ENCODE results near the gene WWC1.

The WWC1 gene
- 6.0 to 18.0 reads per million in 2 experiments for total RNA-seq

DNA sequence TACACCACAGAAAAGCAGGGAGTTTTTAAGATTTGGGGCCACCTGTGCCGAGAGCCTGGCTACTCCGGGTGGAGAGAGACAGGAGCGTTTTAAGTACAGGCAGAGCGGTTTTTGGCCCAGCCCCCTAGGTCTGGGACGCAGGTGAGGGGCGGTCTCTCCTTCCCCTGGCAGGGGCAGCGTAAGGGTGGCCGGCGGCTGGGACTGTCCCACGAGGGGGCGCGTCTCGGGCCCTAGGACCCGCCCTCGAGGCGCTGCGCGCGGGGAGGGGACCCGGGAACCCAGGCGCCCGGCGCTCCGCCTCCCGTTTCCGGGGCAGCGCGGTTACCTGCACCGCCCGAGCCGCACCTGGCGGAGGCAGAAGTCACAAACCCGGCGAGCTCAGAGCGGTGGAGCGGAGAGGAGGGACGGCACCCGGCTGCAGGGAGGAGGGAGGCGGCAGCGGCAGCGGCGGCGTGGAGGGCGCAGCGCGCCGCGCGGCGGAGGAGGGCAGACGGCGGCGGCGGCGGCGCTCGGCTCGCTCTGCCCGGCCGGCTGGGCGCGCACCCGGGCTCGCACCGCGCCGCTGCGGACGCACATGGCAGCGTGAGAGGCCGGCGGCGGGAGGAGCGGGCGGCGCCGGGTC, at the start of gene WWC1:
Gene WWC1 (plus strand): TSS at position 304 of the 622 bp plus-strand sequence. CDS start 508 bp downstream, outside the sequence.
- peak; percentile 60 for DNase-seq (ENCODE audit: low read depth)

DNA sequence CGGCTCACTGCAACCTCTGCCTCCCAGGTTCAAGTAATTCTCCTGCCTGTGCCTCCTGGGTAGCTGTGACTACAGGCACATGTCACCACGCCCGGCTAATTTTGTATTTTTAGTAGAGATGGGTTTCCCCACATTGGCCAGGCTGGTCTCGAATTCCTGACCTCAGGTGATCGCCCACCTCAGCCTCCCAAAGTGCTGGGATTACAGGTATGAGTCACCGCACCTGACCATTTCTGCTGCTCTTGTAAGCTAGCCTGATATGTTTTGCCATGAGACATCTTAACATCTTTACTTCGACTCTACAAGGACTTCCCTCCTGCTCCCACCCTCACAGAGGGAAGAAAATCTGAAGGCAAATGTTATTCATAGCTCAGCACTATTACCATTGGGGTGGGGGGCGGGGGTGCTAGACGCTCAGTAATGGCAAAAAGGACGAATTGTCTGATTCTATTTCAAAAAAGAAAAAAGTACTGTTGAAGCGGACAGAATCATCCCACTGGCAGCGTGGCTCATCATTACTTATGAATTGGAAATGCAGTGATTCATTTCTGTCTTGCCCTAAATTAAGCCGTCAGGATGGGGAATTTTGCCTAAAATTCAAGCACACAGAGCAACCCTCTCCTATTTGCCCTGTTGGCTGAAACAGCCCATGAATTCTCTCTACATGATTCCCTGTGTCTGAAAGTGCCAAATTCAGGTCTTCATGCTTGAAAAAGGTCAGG, 46.4 kb upstream of the WWC1 start:
- no peak for DNase-seq (ENCODE audit: low read depth)

DNA sequence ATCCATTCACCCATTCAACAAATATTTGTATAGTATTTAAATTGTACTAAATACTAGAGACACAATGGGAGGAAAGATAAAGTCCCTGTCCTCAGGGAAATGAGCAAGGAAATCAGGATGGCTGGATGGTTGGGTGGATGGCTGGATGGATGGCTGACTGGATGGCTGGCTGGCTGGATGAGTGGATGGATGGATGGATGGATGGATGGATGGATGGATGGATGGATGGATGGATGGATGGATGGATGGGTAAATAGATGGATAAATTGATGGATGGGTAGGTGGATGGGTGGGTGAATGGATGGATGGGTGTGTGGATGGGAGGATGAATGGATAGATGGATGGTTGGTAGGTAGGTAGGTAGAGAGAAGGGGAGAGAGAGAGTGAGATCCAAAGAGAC, 41.5 kb upstream of the WWC1 start:
- no peak for DNase-seq (ENCODE audit: low read depth)

DNA sequence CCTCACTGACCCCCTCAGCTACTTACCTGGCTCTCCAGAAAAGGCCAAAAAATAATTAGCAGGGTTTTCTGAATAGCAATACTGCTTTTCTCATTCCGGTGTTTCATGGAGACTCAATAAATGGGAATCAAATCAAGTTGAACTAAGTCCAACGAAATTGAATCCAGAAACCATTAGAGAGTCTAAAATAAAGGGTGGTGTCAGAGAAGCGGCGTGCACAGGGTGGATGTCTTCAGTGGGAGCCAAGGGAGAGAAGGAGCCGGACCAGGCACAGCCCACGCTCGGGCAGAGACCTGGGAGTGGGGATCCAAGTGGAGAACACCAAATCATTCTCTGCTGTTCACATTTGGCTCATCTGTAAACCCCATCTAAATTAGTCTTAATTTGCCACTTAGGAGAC, 40.2 kb upstream of the WWC1 start:
- no peak for DNase-seq (ENCODE audit: low read depth)

DNA sequence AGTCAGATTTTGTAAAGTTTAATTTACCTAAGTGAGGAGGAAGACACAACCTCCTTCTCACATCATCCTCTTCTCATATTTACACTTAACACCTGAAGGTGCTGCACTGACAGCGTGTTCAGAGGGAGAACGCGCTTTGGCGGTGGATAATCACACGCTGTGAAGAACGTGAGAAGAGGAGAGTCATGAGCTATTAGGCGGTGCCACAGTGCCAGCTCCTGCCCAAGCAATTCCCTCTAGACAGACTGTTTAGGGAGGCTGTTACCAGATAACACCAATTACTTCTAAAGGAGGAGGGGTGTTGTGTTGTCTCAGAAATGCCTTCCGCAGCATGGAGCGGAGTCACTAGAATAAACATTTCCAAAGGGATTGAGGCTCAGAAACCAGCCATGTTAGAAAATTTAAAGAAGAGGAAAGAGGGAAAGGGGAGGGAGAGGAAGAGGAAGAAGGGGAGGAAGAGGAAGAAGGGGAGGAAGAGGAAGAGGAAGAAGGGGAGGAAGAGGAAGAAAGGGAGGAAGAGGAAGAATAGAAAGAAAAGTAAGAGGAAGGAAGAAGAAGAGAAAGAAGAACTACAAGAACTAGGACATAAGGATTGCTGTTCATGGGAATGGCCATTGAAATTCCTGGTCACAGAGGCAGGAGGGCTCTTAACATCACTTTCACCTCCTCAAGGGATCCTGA, 37.3 kb upstream of the WWC1 start:
- DNase-seq (ENCODE audit: low read depth), result no peak

DNA sequence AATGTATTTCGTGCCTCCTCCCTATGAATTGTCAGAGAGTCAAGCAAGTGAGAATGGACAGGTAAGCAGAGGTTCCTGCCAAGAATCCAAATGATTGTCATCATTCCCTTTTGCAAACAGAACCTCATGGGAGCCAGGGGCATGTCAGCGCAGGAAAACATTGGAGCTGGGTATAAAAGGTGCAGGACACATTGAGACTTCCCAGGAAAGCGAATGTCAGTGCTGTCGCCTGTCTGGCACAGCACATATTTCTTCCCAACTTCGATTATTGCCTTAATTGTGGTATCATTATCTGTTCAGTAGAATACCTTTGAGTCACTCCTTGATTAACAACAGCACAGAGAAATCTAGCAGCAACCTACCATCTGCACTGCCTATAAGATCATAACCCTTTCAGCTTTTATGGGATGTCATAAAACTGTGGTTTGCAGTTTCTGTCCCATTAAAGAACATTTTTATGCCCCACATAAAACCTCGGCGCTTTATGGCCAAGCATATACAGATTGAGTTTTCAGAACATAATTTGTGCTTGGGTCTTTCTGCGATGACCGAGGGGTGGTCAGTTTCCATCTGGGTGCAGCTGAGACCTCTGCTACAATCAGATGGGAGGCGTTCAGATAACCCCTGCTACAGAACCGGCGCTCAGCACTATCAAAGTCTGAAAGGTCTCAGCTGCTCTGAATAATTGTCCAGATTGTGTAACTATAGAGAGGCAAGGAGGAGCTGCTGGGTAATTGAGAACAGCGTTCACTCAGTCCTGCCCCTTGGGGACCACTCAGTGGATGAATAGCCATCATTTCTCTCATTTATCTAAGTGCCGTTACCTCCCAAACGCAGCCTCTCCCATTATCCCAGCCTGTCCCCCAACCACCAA, 30.9 kb upstream of the WWC1 start:
- no peak for DNase-seq (ENCODE audit: low read depth)

DNA sequence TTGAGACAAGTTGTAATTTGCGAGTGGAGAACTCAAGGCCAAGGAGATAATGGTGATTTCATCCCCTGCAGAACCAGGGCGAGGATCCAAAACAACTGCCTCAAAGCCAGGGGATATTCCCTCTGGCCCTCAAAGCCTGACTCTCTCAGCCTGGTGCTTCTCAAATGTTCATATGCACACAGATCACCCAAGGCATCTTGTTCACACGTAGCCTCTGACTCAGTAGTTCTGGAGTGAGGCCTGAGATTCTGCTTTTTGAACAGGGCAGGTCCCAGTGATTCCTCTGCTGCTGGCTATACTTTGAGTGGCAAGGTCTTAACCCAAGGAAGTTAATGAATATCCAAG, 30.2 kb upstream of the WWC1 start:
- DNase-seq (ENCODE audit: low read depth), result no peak

DNA sequence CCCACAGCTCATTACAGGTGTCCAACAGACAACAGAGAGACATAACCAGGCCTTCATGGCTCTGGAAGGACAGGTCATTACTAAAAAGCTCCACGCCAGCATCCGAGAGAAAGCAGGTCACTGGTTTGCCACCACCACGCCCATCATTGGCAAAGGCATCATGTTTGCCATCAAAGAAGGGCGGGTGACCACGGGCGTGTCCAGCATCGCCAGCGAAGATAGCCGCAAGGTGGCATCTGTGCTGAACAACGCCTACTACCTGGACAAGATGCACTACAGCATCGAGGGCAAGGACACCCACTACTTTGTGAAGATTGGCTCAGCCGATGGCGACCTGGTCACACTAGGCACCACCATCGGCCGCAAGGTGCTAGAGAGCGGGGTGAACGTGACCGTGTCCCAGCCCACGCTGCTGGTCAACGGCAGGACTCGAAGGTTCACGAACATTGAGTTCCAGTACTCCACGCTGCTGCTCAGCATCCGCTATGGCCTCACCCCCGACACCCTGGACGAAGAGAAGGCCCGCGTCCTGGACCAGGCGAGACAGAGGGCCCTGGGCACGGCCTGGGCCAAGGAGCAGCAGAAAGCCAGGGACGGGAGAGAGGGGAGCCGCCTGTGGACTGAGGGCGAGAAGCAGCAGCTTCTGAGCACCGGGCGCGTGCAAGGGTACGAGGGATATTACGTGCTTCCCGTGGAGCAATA, 29.3 kb upstream of the WWC1 start:
- DNase-seq (ENCODE audit: low read depth), result no peak

DNA sequence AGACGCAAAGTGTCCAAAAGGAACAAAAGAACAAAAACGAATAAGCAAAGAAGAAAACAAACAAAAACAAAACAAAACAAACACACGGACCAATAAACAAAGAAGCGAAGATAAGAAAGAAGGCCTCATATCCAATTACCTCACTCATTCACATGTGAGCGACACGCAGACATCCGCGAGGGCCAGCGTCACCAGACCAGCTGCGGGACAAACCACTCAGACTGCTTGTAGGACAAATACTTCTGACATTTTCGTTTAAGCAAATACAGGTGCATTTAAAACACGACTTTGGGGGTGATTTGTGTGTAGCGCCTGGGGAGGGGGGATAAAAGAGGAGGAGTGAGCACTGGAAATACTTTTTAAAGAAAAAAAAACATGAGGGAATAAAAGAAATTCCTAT, 28.3 kb upstream of the WWC1 start:
- DNase-seq (ENCODE audit: low read depth), result no peak

DNA sequence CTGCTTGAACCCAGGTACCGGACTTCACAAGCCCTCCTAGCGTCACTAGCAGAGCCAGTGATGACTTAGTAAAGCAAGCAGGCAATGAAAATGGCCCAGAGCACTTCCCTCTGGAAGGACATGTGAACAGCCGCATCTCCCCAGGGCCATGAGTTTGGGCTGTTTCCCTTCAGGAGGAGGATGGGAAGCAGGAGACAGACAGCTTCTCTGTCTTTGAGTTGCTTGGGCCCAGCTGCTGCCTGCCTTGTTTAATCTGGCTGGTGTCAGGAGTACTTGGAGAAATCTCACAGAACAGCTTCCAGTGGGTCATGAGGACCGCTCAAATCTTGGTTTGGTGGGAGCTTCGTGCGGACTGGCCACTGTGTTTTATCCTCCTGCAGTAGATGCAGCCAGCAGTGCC, 25.4 kb upstream of the WWC1 start:
- no peak for DNase-seq (ENCODE audit: low read depth)

DNA sequence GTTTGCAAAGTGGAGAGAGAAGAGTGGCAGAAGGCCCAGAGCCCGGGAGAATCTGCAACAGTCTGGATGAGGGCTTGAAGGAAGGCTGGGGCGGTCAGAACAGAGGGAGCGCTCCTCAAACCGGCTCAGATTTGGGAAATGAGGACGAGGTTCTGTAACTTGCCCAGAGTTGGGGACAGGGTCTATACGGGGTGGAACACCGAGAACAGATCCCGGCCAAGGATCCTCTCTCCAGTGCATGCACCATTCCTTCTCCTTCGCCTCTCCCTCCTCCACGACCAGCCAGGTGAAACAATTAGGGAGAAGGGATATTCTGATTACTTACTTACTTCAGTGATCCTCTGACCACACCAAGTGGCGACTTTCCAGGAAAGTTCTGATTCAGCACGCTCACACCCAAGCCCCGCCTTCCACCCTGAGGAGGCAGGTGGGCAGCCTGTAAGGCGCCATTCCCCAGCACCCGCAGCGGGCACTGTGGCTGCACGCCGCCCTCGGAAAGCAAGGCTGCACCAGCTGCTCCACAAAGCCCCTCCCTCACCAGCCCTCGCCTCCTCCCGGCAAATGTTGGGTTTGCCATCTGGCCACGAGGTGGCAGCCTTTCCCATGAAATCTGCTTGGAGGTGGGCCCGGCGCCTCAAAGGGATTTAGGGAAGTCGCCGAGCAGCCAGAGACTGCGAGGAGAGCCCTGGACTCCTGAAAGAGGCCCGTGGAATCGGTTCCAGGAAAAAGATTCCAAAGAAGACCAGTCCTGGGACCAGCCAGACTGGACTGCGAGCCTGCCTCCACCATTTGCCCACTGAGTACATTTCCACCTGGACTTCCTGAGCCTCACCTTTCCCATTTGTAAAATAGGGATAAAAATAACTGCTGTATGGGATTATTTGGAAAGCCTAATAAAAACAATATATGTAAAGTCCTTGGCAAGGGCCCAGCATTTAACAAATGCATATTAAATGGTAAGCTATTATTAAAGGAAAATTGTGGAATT, 22.2 kb upstream of the WWC1 start:
- peak; percentile 54 for DNase-seq (ENCODE audit: low read depth)

DNA sequence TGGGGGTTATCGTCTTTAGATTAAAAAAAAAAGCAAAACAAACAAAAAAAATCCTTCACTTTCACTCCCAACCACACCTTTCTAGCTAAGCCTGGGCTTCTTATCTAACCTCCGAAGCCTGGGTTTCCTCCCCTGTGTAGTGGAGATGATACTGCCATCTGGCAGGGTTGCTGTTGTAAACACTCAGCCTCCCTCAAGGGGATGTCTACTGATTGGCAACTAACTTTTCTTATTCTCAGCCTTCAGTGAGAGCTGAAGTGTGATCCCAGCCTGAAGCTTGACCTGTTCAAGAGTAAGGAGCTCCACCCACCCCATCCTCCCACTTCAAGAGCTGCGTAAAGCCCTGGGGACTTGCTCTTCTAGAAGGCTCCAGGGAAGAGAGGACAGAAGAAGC, 21.5 kb upstream of the WWC1 start:
- no peak for DNase-seq (ENCODE audit: low read depth)

DNA sequence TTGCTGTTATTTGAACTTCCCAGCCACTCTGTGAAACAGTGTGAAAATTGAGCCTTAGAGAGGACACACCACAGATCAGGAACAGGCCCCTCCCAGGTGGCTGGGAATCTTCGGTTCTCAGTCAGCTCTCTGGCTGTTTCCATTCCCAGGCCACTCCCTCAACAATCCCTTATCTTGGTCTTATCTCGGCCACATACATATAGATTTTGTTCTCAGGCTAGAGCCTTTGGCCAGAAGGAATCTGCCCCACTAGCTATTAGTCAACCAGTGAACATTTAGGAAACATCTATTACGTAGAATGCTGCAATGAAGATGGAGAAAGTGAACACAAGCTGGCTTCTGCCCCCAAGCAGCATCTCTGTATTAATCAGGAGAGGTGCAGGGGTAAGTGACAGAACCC, 21.0 kb upstream of the WWC1 start:
- no peak for DNase-seq (ENCODE audit: low read depth)

DNA sequence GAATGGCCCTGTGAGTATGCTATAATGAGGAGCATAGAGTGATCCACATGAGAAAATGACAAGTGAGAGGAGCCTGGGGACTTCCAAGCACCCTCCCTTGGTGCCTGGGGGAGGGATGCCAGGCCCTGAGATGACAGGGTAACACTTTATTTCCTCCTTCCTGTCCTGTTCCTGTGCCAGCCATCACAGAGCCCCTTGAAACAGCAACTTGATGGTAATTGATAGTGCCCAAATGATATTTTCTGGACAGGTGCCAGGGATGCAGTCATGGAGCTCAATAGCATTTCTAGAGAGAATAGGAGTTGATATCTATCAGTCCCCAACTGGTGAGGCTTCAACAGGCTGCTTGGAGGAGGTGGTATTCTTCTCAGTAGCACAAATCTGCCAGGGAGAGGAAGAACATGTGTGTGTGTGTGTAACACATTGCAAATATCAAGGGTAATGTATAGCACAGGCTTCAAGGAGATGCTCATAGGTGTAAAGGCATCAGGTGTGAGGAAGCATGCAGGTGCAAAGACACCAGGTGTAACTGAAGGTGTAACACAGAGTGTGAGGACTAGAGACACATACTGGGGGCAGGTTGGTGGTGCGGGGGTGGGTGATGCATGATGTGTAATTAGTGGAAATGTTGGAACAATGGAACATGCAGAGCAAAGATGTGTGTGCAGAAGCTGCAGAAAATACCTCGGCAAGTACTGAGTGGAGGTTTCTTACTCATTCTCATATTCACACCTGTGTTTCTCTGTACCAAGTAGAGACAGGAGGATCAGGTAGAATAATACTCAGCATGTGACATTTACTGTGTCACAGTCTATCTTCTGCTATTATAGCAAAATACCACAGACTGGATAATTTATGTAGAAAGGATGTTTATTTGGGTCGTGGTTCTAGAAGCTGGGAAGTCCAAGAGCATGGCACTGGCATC, 18.1 kb upstream of the WWC1 start:
- no peak for DNase-seq (ENCODE audit: low read depth)

DNA sequence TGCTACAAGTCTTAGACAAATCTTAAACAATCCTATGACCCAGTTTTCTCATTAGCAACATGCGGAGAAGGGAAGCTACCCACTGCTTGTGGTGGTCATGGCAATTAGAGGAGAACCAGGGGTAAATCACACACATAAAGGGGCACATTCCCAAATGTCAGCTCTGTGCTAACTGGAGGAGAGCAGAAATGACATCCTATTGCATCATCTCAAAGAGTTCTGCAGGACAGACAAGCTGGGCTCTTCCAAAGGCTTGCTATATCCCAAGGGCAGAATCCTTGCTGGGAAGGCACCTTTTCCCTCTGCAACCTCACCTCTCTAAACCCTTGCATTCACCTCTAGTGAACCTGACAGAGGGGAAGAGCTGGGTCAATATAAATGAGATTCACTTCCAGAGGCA, 17.0 kb upstream of the WWC1 start:
- DNase-seq (ENCODE audit: low read depth), result no peak

DNA sequence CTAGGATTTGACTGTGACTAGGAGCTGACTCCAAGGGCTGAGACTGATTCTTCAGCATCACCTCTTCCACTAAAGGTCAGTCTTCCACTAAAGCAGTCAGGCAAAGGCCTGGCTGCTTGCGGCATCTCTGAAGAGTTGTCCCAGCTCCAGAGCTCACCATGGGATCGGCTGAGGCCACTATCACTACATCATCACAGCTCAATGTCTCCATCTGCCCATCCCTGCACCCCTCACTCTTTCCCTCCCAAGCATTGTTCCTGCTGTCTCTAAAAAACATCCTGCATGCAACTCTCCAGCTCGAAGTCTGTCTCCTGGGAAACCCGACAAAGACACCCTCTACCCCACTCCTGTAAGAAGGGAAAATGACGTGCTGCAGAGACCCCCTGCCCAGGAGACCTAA, 15.5 kb upstream of the WWC1 start:
- no peak for DNase-seq (ENCODE audit: low read depth)

DNA sequence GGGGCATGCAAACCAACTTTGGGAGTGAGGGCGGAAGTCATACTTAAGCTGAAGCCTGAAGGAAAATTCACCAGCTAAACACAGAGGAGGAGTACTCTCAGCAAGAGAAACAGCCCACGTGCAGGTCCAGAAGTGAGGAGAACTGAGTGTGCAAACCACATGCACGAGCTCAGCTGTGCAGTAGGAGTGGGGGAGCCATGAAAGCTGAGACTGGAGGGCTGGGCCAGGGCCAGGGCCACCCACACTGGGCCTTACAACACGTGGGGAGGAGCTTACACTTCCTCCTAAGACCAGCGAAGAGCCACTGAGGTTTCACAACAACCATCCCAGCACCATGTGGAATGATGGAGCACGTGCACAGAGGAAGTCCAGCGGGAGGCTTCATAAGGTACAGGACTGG, 9.3 kb upstream of the WWC1 start:
- no peak for DNase-seq (ENCODE audit: low read depth)

DNA sequence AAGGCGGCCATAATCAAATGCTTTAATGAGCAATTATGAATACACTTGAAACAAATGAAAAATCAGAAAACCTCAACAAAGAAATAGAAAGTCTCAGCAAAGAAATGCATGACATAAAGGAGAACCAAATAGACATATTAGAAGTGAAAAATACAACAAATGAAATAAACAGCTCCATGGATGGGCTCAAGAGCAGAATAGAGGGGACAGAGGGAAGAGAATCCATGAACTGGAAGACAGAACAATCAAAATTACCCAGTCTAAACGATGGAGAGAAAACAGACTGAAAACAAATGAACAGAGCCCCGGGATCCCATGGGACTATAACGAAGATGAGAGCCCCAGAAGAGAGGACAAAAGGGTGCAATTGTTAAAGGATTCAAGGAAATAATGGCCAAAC, 6.6 kb upstream of the WWC1 start:
- DNase-seq (ENCODE audit: low read depth), result no peak

DNA sequence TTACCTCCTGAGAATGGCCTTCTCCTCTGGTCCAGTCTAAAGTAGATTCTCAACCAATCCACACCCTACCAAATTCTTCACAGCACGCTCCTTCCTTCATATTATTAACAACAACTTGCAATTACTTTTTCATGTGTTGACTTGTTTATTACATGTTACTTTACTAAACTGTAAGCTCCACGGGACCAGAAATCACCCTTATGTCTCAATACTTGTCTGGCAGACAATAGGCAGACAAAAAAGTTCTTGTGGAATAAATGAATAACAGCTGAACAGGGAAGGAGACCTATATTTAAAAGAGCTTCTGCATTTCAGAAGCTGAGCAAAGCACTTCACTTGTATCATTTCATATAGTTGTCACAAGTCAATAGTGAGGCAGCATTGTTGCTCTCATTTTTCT, 5.7 kb upstream of the WWC1 start:
- DNase-seq (ENCODE audit: low read depth), result no peak

DNA sequence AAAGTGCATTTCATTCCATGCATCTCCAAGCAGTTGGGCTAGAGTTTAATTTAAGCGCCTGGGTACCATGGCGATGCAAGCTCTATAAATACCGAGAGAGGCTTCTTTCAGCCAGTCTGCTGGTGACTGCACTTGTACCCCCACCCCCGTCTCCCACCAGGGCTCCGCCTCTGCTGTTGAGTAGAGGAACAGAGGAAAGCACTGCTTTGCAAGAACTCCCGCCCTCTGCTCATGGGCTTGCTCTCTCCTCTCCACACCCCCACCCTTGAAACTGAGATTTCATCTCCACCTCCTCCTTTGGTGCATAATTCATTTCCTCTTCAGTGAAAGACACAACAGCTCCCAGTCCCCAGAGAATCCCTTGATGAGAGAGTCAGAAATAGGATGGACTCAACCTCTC, 5.1 kb upstream of the WWC1 start:
- DNase-seq (ENCODE audit: low read depth), result no peak

Data from T follicular helper cell (primary cell).